ENCODE data around the gene FABP3. TPM values are rescaled to one million over a fixed set of nuclear protein-coding genes. Genes with fewer than 3 reads are reported as not detected.
A peak's percentile ranks its signal among the peaks of the same experiment; 100 is the strongest.

Gene FABP3
- total RNA-seq, 1 experiment from 2014 or later = 72.0 TPM

DNA sequence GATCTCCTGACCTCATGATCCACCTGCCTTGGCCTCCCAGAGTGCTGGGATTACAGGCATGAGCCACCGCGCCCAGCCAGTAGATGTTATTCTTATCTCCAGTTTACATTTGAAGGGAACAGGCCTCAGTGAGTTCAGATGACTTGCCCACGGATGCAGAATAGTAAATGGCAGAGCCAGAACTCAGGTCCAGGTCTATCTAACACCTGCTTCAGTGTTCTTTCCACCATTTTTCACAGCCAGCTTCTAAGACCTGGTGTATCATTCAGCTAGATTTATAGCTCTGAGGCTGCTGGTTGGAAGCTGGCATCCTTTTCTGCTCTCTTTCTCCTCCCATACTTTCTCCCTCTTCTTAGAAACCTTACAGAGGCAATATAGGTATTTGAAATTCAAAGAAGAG lies 10.8 kb downstream of the FABP3 start:
- peaks cover 50% of the 10 kb centered on the region for H3K36me3 ChIP-seq
- no peaks in the 10 kb centered on the region for H3K9me3 ChIP-seq
- no peaks in the 10 kb centered on the region for H3K27me3 ChIP-seq
- H3K4me3 ChIP-seq = no peak overlapping the region
- no peak for DNase-seq

GRCh38 chr1:31361607-31362006 lies 11.3 kb downstream of the FABP3 start:
- Histone ChIP-seq H3K9me3 (no peaks in the 10 kb centered on the region), H3K36me3 (peaks cover 50% of the 10 kb centered on the region), H3K4me3 (no peak overlapping the region), H3K27me3 (no peaks in the 10 kb centered on the region)
- DNase-seq = no peak

DNA sequence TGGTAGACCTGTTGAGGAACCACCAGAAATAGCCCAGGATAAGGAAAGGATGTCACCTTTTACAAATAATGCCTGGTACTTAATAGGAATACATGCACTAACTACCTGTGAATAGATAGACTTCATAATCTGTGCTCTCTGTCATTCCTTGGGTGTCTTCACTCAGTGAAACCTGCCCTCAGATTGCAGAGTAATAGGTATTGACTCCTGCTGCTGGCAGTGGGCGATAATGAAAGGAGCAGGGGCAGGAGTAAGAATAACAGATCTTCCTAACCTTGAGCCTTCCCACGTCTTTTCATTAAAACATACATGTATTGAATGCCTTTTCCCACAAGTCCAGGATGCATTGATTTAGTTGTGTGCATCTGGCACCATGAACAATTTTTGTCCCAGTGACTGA lies 16.4 kb downstream of the FABP3 start:
- no peak for DNase-seq
- Histone ChIP-seq H3K4me3 (no peak overlapping the region), H3K27me3 (no peaks in the 10 kb centered on the region), H3K9me3 (no peaks in the 10 kb centered on the region), H3K36me3 (peaks cover 43% of the 10 kb centered on the region)

DNA sequence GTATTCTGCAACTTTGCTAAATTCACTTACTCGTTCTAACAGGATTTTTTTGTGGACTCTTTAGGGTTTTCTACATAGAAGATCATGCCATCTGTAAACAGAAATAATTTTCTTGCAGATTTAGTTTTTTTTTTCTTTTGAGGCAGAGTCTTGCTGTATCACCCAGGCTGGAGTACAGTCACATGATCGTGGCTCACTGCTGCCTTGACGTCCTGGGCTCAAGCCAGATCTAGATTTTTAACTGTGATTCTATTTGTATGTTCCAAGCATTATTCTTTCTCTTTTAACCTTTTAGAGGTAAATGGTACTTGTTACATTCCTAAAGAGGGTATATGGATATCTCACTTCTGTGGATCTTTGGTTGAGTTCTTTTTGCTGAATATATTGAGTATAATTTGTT lies 18.6 kb downstream of the FABP3 start:
- Histone ChIP-seq H3K27me3 (no peaks in the 10 kb centered on the region), H3K9me3 (no peaks in the 10 kb centered on the region), H3K36me3 (peaks cover 57% of the 10 kb centered on the region), H3K4me3 (no peak overlapping the region)
- DNase-seq = no peak

GRCh38 chr1:31348449-31348848 lies 24.4 kb downstream of the FABP3 start:
- no peak for DNase-seq
- Histone ChIP-seq H3K9me3 (no peaks in the 10 kb centered on the region), H3K27me3 (no peaks in the 10 kb centered on the region), H3K36me3 (peaks cover 44% of the 10 kb centered on the region), H3K4me3 (no peak overlapping the region)

GRCh38 chr1:31346785-31347184 lies 26.1 kb downstream of the FABP3 start:
- H3K27me3 ChIP-seq = no peaks in the 10 kb centered on the region
- no peak overlapping the region for H3K4me3 ChIP-seq
- no peak for DNase-seq
- peaks cover 34% of the 10 kb centered on the region for H3K36me3 ChIP-seq
- H3K9me3 ChIP-seq = no peaks in the 10 kb centered on the region

GRCh38 chr1:31345635-31346034 lies 27.2 kb downstream of the FABP3 start:
- no peaks in the 10 kb centered on the region for H3K27me3 ChIP-seq
- no peak for DNase-seq
- no peak overlapping the region for H3K4me3 ChIP-seq
- H3K9me3 ChIP-seq = no peaks in the 10 kb centered on the region
- H3K36me3 ChIP-seq = peaks cover 28% of the 10 kb centered on the region

- H3K4me3 ChIP-seq = no peak overlapping the region
- no peak for DNase-seq
- H3K9me3 ChIP-seq = no peaks in the 10 kb centered on the region
- H3K36me3 ChIP-seq = peaks cover 23% of the 10 kb centered on the region
- H3K27me3 ChIP-seq = no peaks in the 10 kb centered on the region
These were observed 28.4 kb downstream of the FABP3 start for GRCh38 chr1:31344503-31344902.

DNA sequence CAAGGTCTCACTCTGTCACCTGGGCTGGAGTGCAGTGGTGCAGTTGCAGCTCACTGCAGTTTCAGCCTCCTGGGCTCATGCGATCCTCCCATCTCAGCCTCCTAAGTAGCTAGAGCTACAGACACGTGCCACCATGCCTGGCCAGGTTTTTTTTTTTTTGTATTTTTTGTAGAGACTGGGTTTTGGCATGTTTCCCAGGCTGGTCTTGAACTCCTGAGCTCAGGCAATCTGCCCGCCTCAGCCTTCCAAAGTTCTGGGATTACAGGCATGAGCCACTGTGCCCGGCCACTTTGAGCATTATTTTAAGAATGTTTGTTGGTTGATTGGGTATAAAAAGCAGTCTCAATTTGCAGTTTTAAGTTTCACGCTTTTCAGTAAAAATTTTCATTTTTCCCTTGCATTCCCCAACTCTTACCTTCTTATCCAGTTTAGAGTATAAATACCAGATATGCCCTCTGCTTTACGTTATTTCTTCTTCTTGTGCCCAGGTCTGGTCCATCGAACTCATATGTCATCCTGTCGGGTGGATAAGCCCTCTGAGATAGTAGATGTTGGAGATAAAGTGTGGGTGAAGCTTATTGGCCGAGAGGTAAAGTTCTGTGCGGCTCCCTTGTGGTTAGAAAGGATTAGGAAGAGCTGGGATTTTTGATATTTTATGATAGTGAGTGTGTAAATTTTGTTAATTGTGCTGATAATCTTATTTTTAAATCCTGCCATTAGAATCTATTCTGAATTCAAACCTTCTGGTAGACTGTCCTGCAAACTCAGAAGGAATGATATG lies 36.0 kb downstream of the FABP3 start:
- H3K9me3 ChIP-seq = no peaks in the 10 kb centered on the region
- no peak overlapping the region for H3K4me3 ChIP-seq
- peaks cover 23% of the 10 kb centered on the region for H3K36me3 ChIP-seq
- H3K27me3 ChIP-seq = no peaks in the 10 kb centered on the region
- DNase-seq = peak; percentile 28

DNA sequence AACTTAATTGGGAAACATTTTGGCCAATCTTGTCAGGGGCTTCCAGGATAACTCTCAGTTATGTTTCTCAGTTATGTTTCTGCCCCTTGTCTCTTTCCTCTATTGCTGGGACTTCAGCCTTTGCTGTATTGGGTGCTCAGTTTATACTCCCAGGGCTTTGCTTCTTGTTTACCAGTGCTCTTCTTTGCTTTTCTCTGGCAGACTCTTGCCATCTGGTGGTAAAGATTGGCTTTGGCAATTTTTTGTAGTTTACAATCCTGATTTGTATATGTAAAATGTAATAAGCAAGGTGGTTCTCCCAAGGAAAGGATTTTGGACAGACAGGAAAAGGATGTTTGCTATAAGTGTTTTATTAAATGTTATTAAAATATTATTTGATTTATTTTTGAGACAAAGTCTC lies 37.9 kb downstream of the FABP3 start:
- no peak overlapping the region for H3K4me3 ChIP-seq
- DNase-seq = no peak
- peaks cover 19% of the 10 kb centered on the region for H3K36me3 ChIP-seq
- H3K27me3 ChIP-seq = no peaks in the 10 kb centered on the region
- no peaks in the 10 kb centered on the region for H3K9me3 ChIP-seq

- DNase-seq = no peak
- no peaks in the 10 kb centered on the region for H3K27me3 ChIP-seq
- H3K36me3 ChIP-seq = peaks cover 4% of the 10 kb centered on the region
- no peak overlapping the region for H3K4me3 ChIP-seq
- no peaks in the 10 kb centered on the region for H3K9me3 ChIP-seq
These were observed 45.5 kb downstream of the FABP3 start for GRCh38 chr1:31327381-31327780.

DNA sequence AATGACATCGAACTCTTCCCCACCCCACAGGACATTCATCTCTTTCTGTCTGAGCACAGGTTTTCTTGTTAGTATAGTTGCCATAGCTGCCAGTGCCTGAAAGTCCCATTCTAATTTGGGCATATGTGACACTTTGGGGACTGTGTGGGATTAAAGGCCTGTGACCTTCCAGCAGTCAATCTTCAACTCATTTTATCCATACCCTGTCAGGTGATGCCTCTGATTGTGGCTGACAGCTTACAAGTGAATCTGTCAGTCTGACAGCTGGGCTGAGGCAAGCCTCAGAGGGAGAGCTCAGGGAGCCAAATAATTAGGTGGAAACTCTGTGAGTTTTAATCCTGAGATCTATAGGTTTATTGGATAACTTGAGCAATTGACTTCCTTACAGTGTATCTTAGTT lies 46.4 kb downstream of the FABP3 start:
- Histone ChIP-seq H3K36me3 (peaks cover 4% of the 10 kb centered on the region), H3K27me3 (no peaks in the 10 kb centered on the region), H3K9me3 (no peaks in the 10 kb centered on the region), H3K4me3 (no peak overlapping the region)
- DNase-seq = no peak

DNA sequence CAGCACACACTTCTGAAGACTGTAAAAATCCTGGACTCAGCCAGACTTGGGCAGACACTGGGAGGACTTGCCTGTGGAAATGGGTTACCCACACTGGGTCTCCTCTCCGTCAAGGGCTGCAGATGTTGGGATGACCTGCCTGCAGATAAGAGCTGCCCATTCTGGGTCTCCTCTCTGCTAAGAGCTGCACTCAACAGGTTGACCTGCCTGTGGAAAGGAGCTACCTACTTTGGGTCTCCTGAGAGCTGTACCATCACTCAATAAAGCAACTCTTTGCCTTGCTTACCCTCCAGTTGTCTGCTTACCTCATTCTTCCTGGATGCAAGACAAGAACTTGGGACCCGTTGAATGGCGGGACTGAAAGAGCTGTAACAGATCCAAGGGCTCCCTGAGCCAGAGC lies 47.9 kb downstream of the FABP3 start:
- Histone ChIP-seq H3K36me3 (peaks cover 18% of the 10 kb centered on the region), H3K9me3 (no peaks in the 10 kb centered on the region), H3K27me3 (no peaks in the 10 kb centered on the region), H3K4me3 (no peak overlapping the region)
- DNase-seq = no peak

DNA sequence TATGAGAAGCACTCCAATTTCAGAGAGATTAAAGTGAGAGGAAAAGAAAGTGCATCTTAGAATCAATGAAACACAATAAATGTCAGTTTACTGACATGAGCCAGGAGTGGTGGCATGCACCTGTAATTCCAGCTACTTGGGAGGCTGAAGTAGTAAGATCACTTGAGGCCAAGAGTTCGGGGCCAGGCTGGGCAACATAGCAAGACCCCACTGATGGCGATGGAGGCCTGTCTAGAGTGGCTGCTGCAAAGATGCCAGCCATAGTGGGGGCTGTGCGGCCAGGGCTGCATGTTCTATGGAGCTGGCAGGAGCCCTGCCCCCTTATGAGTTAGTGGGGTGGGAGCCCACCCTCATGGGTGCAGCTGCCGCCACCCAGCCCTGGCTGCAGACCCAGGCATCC lies 48.8 kb downstream of the FABP3 start:
- H3K9me3 ChIP-seq = no peaks in the 10 kb centered on the region
- no peak for DNase-seq
- H3K27me3 ChIP-seq = no peaks in the 10 kb centered on the region
- H3K36me3 ChIP-seq = peaks cover 22% of the 10 kb centered on the region
- H3K4me3 ChIP-seq = no peak overlapping the region

DNA sequence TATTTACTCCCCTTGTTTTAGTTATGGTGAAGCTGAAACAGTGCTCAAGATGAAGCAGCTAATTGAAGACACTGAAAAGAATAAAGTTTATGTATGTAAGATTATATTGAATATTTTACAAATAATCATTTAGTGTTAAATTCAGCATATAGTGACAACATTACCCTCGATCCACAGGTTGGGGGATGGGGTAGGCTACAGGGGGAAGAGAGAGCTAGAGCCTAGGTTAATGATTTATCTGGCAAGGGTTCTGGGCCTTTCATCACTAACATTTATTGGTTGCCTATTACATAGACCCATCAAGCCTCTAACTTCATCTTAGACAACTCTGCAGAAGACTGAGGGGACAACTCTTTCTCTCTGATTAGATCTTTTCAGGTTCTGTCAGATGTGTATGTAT lies 54.7 kb downstream of the FABP3 start:
- peaks cover 61% of the 10 kb centered on the region for H3K36me3 ChIP-seq
- H3K9me3 ChIP-seq = no peaks in the 10 kb centered on the region
- no peaks in the 10 kb centered on the region for H3K27me3 ChIP-seq
- no peak overlapping the region for H3K4me3 ChIP-seq
- no peak for DNase-seq

DNA sequence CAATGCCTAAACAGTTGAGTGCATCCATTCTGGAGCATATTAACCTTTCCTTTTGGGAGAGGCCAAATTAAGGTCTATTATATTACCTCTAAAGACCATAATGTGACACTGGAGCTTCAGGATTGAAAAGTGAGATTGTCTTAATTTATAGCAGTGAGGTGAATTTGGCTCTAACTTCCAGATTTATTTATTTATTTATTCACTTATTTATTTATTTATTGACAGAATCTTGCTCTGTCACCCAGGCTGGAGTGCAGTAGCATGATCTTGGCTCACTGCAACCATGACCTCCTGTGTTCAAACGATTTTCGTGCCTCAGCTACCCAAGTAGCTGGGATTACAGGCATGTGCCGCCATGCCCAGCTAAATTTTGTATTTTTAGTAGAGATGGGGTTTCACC lies 57.0 kb downstream of the FABP3 start:
- Histone ChIP-seq H3K4me3 (no peak overlapping the region), H3K27me3 (no peaks in the 10 kb centered on the region), H3K36me3 (peaks cover 75% of the 10 kb centered on the region), H3K9me3 (no peaks in the 10 kb centered on the region)
- DNase-seq = no peak

All from MG63 (cell line).